Measurements from ENCODE around the gene LGALS7B.
"Not testable (repeated sequence)": the region's sequence is repeated elsewhere in the genome, so short reads cannot be mapped to it uniquely, and the experiment has no call there.

GRCh38 chr19:38807374-38808098 is 18.5 kb downstream of the LGALS7B start:
- not testable (repeated sequence) for TF ChIP-seq CTCF (IDR thresholded peaks at IDR 0.05; ENCODE audit: control extremely low read depth in 1 of 3, insufficient read depth in 1 of 3, low read depth in 1 of 3, low read length in 3 of 3); EZH2 (IDR thresholded peaks at IDR 0.05; ENCODE audit: low read depth, low read length, severe bottlenecking); RAD21 (IDR thresholded peaks at IDR 0.05 in 1 of 2, conservative IDR thresholded peaks at IDR 0.05 in 1 of 2; ENCODE audit: low read depth in 2 of 2, low read length in 2 of 2); JUN (IDR thresholded peaks at IDR 0.05; ENCODE audit: low read depth, low read length); TAF1 (IDR thresholded peaks at IDR 0.05; ENCODE audit: low read depth, low read length); POLR2A (IDR thresholded peaks at IDR 0.05; ENCODE audit: control extremely low read depth in 1 of 2, low read depth in 2 of 2, low read length in 2 of 2); ZNF274 (IDR thresholded peaks at IDR 0.05; ENCODE audit: borderline replicate concordance, extremely low read depth, low read length)
